ENCODE measurements around the gene CCNY. TPM values are rescaled to one million over a fixed set of nuclear protein-coding genes. Genes with fewer than 3 reads are reported as not detected.
"Not testable (repeated sequence)": the region's sequence is repeated elsewhere in the genome, so short reads cannot be mapped to it uniquely, and the experiment has no call there.

CCNY gene
- total and polyA plus RNA-seq, 3 experiments from 2014 or later, result 15.1 to 65.2 (median 58.4) TPM

DNA sequence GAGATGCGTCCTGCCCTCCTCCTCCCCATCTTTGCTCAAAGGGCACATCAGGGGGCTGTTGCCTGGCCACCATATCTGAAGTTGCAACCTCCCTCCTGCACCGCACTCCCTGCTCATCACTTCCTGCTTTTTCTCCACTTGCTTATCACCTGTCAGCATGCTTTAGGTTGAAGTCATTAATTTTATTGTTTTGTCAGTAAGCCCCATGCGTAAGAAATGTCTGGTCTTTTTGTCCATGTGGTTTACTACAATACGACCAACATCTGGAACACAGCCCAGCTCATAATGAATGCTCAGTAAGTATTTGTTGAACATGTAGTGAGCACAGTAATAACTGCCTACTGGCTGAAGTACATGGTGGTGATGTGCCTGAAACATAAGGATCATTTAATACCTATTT is 197.3 kb downstream of the CCNY start:
- H3K9me3 Mint-ChIP-seq, result peaks cover 10 to 25% (median 13%) of the 10 kb centered on the region in 5 donors
- Histone ChIP-seq H3K27me3 (ENCODE audit: insufficient read depth, low read length, poor library complexity, severe bottlenecking) (no peaks in the 10 kb centered on the region), H3K27ac (ENCODE audit: low read depth, low read length) (no peak overlapping the region), H3K4me1 (ENCODE audit: insufficient read depth, low read length) (no peaks in the 10 kb centered on the region), H3K4me3 (ENCODE audit: low read length) (no peak overlapping the region), H3K36me3 (ENCODE audit: insufficient read depth, low read length) (peaks cover 38% of the 10 kb centered on the region), H3K9me3 (ENCODE audit: low read length) (peaks cover 15% of the 10 kb centered on the region)
- CTCF ChIA-PET, result no interaction called here
- DNase-seq, result no peak
- no peak overlapping the region for H3K4me3 Mint-ChIP-seq
- H3K27ac Mint-ChIP-seq, result no peak overlapping the region
- H3K36me3 Mint-ChIP-seq, result peaks cover 64 to 83% (median 76%) of the 10 kb centered on the region in 3 donors
- POLR2A ChIA-PET, result no interaction called here
- no peaks in the 10 kb centered on the region for H3K27me3 Mint-ChIP-seq
- peaks cover 7 to 18% (median 17%) of the 10 kb centered on the region in 3 donors for H3K4me1 Mint-ChIP-seq

DNA sequence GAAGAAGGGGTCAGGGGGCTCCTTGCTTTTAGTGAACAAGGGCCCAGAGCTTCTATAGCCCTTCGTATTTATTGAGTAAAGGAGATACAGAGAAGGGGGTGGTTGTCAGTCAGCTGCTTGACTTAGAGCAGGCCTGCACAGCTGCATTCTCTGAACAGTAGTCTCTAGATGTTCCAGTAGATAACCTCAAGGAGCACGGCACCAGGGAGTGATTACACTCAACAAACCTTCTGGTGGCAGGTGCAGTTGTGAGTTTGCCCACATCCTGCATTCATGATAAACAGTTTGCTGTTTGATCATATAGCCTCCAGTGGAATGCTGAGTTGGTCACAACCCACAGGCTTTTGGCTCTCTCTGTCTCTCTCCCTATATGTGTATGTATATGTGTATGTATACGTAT is 198.8 kb downstream of the CCNY start:
- no peak for DNase-seq
- H3K4me1 Mint-ChIP-seq, result peaks cover 9 to 29% (median 21%) of the 10 kb centered on the region in 3 donors
- no peaks in the 10 kb centered on the region for H3K27me3 Mint-ChIP-seq
- Histone ChIP-seq H3K4me3 (ENCODE audit: low read length) (no peak overlapping the region), H3K27me3 (ENCODE audit: insufficient read depth, low read length, poor library complexity, severe bottlenecking) (no peaks in the 10 kb centered on the region), H3K36me3 (ENCODE audit: insufficient read depth, low read length) (peaks cover 33% of the 10 kb centered on the region), H3K9me3 (ENCODE audit: low read length) (peaks cover 15% of the 10 kb centered on the region), H3K4me1 (ENCODE audit: insufficient read depth, low read length) (no peaks in the 10 kb centered on the region), H3K27ac (ENCODE audit: low read depth, low read length) (no peak overlapping the region)
- ChIA-PET CTCF (no interaction called here), POLR2A (no interaction called here)
- H3K9me3 Mint-ChIP-seq, result peaks cover 10 to 25% (median 13%) of the 10 kb centered on the region in 5 donors
- no peak overlapping the region for H3K4me3 Mint-ChIP-seq
- no peak overlapping the region for H3K27ac Mint-ChIP-seq
- H3K36me3 Mint-ChIP-seq, result peaks cover 59 to 86% (median 86%) of the 10 kb centered on the region in 3 donors

DNA sequence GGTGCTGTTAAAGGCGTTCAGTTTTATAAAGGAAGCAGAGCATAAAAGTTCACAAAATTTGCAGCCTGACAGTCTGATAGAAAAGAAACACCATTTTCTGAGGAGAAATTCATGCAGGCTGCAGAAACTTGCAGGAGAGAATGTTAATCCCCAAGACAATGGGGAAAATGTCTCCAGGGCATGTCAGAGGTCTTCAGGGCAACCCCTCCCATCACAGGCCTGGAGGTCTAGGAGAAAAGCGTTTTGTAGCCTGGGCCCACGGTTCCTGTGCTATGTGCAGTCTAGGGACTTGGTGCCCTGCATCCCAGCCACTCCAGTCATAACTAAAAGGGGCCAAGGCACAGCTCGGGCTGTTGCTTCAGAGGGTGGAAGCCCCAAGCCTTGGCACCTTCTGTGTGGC is 200.5 kb downstream of the CCNY start:
- Histone ChIP-seq H3K9me3 (ENCODE audit: low read length) (peaks cover 15% of the 10 kb centered on the region), H3K27me3 (ENCODE audit: insufficient read depth, low read length, poor library complexity, severe bottlenecking) (no peaks in the 10 kb centered on the region), H3K36me3 (ENCODE audit: insufficient read depth, low read length) (peaks cover 31% of the 10 kb centered on the region), H3K4me3 (ENCODE audit: low read length) (no peak overlapping the region), H3K4me1 (ENCODE audit: insufficient read depth, low read length) (no peaks in the 10 kb centered on the region), H3K27ac (ENCODE audit: low read depth, low read length) (no peak overlapping the region)
- Mint-ChIP-seq H3K4me3 (no peak overlapping the region), H3K36me3 (peaks cover 49 to 78% (median 76%) of the 10 kb centered on the region in 3 donors), H3K27ac (peak overlapping the region in 1 of 8 donors; percentile 55), H3K27me3 (no peaks in the 10 kb centered on the region), H3K9me3 (peaks cover 10 to 25% (median 13%) of the 10 kb centered on the region in 5 donors), H3K4me1 (peaks cover 18 to 37% (median 31%) of the 10 kb centered on the region in 3 donors)
- POLR2A ChIA-PET, result no interaction called here
- CTCF ChIA-PET, result no interaction called here
- no peak for DNase-seq

DNA sequence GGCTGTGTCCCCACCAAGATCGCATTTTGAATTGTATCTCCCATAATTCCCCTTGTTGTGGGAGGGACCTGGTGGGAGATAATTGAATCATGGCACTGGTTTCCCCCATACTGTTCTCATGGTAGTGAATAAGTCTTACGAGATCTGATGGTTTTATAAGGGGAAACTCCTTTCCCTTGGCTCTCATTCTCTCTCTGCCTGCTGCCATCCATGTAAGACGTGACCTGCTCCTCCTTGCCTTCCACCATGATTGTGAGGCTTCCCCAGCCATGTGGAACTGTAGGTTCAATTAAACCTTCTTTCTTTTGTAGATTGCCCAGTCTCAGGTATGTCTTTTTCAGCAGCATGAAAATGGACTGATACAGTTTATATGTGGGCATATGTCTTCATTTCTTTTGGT is 201.6 kb downstream of the CCNY start:
- H3K4me3 Mint-ChIP-seq; H3K4me1 ChIP-seq (ENCODE audit: insufficient read depth, low read length); H3K27ac Mint-ChIP-seq; H3K4me3 ChIP-seq (ENCODE audit: low read length); CTCF ChIA-PET; DNase-seq; POLR2A ChIA-PET; H3K27ac ChIP-seq (ENCODE audit: low read depth, low read length); H3K27me3 ChIP-seq (ENCODE audit: insufficient read depth, low read length, poor library complexity, severe bottlenecking); H3K27me3 Mint-ChIP-seq: not testable (repeated sequence)
- H3K9me3 Mint-ChIP-seq, result peaks cover 10 to 25% (median 13%) of the 10 kb centered on the region in 5 donors
- peaks cover 41 to 75% (median 71%) of the 10 kb centered on the region in 3 donors for H3K36me3 Mint-ChIP-seq
- H3K4me1 Mint-ChIP-seq, result peaks cover 18 to 37% (median 31%) of the 10 kb centered on the region in 3 donors
- peaks cover 15% of the 10 kb centered on the region for H3K9me3 ChIP-seq (ENCODE audit: low read length)
- H3K36me3 ChIP-seq (ENCODE audit: insufficient read depth, low read length), result peaks cover 31% of the 10 kb centered on the region

DNA sequence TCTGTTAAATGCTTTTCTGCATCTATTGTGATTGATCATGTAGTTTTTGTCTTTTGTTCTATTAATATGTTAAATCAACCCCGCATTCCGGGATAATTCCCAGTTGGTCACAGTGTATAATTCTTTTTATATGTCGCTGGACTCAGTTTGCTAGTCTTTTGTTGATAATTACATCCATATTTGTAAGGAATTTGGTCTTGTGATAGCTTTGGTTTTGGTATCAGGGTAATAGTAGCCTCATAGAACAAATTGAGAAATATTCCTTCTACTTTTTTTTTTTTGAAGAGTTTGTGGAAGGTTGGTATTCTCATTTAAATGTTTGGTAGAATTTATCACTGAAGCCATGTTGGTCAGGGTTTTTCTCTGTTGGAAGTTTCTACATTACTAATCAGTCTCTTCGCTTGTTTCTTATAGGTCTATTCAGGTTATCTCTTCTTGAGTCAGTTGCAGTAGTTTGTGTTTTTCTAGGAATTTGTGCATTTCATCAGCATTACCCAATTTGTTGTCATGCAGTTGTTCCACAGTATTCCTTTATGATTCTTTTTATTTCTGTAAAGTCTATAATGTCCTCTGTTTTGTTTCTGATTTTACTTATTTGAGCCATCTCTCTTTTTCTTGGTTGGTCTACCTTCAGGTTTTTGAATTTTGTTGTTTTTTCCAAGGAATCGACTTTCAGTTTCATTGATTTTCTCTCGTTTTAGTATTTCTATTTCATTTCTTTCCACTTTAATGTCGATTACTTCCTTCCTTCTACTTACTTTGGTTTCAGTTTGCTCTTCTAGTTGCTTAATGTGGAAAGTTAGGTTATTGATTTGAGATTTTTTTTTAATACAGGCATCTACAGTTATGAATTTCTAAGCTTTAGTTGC is 204.2 kb downstream of the CCNY start:
- peaks cover 28 to 66% (median 47%) of the 10 kb centered on the region in 3 donors for H3K36me3 Mint-ChIP-seq
- H3K27me3 Mint-ChIP-seq, result no peaks in the 10 kb centered on the region
- ChIA-PET POLR2A (no interaction called here), CTCF (no interaction called here)
- peak overlapping the region in 2 of 8 donors; percentile 4 to 33 for H3K27ac Mint-ChIP-seq
- H3K9me3 Mint-ChIP-seq, result peaks cover 0 to 9% (median 7%) of the 10 kb centered on the region in 5 donors
- Histone ChIP-seq H3K4me3 (ENCODE audit: low read length) (no peak overlapping the region), H3K4me1 (ENCODE audit: insufficient read depth, low read length) (no peaks in the 10 kb centered on the region), H3K27me3 (ENCODE audit: insufficient read depth, low read length, poor library complexity, severe bottlenecking) (no peaks in the 10 kb centered on the region), H3K36me3 (ENCODE audit: insufficient read depth, low read length) (peaks cover 21% of the 10 kb centered on the region), H3K9me3 (ENCODE audit: low read length) (peaks cover 4% of the 10 kb centered on the region), H3K27ac (ENCODE audit: low read depth, low read length) (no peak overlapping the region)
- peaks cover 20 to 37% (median 31%) of the 10 kb centered on the region in 3 donors for H3K4me1 Mint-ChIP-seq
- peak overlapping the region in 1 of 7 donors; percentile 27 for H3K4me3 Mint-ChIP-seq
- no peak for DNase-seq

DNA sequence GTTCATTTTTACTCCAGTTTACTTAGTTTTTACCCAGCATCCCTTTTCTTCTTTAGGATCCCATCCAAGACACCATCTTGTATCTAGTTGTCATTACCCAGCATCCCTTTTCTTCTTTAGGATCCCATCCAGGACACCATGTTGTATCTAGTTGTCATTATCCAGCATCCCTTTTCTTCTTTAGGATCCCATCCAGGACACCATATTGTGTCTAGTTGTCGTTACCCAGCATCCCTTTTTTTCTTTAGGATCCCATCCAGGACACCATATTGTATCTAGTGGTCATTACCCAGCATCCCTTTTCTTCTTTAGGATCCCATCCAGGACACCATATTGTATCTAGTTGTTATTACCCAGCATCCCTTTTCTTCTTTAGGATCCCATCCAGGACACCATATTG is 205.4 kb downstream of the CCNY start:
- CTCF ChIA-PET, result no interaction called here

DNA sequence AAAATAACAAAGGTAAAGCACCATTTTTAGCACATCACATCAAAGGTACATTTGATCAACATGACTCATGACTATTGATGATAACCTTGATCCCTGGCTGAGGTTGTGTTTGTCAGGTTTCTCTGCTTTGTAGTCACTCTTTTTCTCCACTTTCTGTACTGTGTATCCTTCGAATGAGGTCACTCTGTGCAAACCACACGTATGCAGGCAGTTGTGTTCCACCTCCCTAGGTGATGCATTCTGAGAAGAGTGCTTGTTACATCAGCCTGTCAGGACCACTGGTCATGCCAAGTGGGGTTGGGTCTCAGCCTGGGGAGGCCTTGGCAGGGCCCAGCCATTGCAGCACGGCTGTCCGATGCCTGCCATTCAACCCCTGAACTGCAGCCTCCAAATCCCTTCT is 206.0 kb downstream of the CCNY start:
- Mint-ChIP-seq H3K27me3 (no peaks in the 10 kb centered on the region), H3K36me3 (peaks cover 23 to 60% (median 32%) of the 10 kb centered on the region in 3 donors), H3K27ac (no peak overlapping the region), H3K4me3 (no peak overlapping the region), H3K9me3 (peaks cover 0 to 2% (median 0%) of the 10 kb centered on the region in 5 donors), H3K4me1 (peaks cover 19 to 30% (median 24%) of the 10 kb centered on the region in 3 donors)
- peaks cover 17% of the 10 kb centered on the region for H3K36me3 ChIP-seq (ENCODE audit: insufficient read depth, low read length)
- no peak overlapping the region for H3K27ac ChIP-seq (ENCODE audit: low read depth, low read length)
- no peaks in the 10 kb centered on the region for H3K4me1 ChIP-seq (ENCODE audit: insufficient read depth, low read length)
- H3K9me3 ChIP-seq (ENCODE audit: low read length), result no peaks in the 10 kb centered on the region
- no peaks in the 10 kb centered on the region for H3K27me3 ChIP-seq (ENCODE audit: insufficient read depth, low read length, poor library complexity, severe bottlenecking)
- DNase-seq, result no peak
- POLR2A ChIA-PET, result no interaction called here
- CTCF ChIA-PET, result no interaction called here
- no peak overlapping the region for H3K4me3 ChIP-seq (ENCODE audit: low read length)

More for the DNA sequence above, 205.4 kb downstream of the CCNY start:
- Histone ChIP-seq H3K36me3 (ENCODE audit: insufficient read depth, low read length) (peaks cover 17% of the 10 kb centered on the region), H3K9me3 (ENCODE audit: low read length) (no peaks in the 10 kb centered on the region), H3K4me3 (ENCODE audit: low read length) (no peak overlapping the region), H3K4me1 (ENCODE audit: insufficient read depth, low read length) (no peaks in the 10 kb centered on the region), H3K27me3 (ENCODE audit: insufficient read depth, low read length, poor library complexity, severe bottlenecking) (no peaks in the 10 kb centered on the region), H3K27ac (ENCODE audit: low read depth, low read length) (no peak overlapping the region)
- Mint-ChIP-seq H3K4me1 (peaks cover 18 to 30% (median 24%) of the 10 kb centered on the region in 3 donors), H3K9me3 (peaks cover 0 to 2% (median 0%) of the 10 kb centered on the region in 5 donors), H3K27ac (peak overlapping the region in 3 of 8 donors; percentile 29 to 81 (median 47)), H3K36me3 (peaks cover 21 to 60% (median 35%) of the 10 kb centered on the region in 3 donors), H3K27me3 (no peaks in the 10 kb centered on the region), H3K4me3 (no peak overlapping the region)
- DNase-seq, result no peak
- POLR2A ChIA-PET, result no interaction called here

DNA sequence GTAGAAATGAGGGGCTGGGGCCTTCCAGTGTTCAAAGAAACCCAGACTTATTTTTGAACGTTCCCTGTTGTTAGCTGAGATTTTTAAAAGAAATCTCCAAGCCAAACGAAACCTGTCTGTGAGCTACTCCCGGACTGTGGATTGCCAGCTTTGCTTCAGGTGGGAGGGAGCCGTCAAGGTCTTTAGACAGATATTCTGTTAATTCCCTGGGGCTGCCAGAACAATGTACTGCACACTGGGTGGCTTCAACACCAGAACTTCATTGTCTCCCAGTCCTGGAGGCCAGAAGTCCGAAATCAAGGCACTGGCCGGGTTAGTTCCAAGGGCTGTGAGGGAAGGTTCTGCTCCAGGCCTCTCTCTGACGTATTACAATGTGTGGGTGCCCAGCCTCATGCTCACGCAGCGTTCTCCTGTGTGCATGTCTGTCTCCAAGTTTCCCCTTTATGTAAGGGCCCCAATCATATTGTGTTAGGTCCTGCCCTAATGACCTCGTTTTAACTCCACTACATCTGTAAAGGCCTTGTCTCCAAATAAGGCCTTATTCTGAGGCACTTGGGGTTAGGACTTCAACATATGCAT is 208.9 kb downstream of the CCNY start:
- Histone ChIP-seq H3K27me3 (ENCODE audit: insufficient read depth, low read length, poor library complexity, severe bottlenecking) (no peaks in the 10 kb centered on the region), H3K4me3 (ENCODE audit: low read length) (no peak overlapping the region), H3K27ac (ENCODE audit: low read depth, low read length) (no peak overlapping the region), H3K9me3 (ENCODE audit: low read length) (no peaks in the 10 kb centered on the region), H3K36me3 (ENCODE audit: insufficient read depth, low read length) (peaks cover 24% of the 10 kb centered on the region), H3K4me1 (ENCODE audit: insufficient read depth, low read length) (no peaks in the 10 kb centered on the region)
- ChIA-PET POLR2A (no interaction called here), CTCF (interaction anchor here (1.8 kb wide), 1 partner anchor 18 kb away, joined by 8 read pairs; no protein-coding TSS in a partner anchor)
- DNase-seq, result no peak
- Mint-ChIP-seq H3K27me3 (no peaks in the 10 kb centered on the region), H3K4me3 (no peak overlapping the region), H3K27ac (peak overlapping the region in 1 of 8 donors; percentile 88), H3K9me3 (no peaks in the 10 kb centered on the region), H3K36me3 (peaks cover 8 to 57% (median 17%) of the 10 kb centered on the region in 3 donors), H3K4me1 (peaks cover 8 to 12% (median 10%) of the 10 kb centered on the region in 3 donors)

All from CD8-positive, alpha-beta memory T cell (primary cell).